ENCODE measurements around the gene F13A1. TPM values are rescaled to one million over a fixed set of nuclear protein-coding genes. Genes with fewer than 3 reads are reported as not detected.

Gene F13A1
- total RNA-seq, 4 donors from 2014 or later, result 134 to 529 (median 302) TPM

GRCh38 chr6:6293317-6293716 lies 27.1 kb downstream of the F13A1 start:
- no peak for DNase-seq (ENCODE audit: low spot score)
- no peak for TF ChIP-seq CTCF (IDR thresholded peaks at IDR 0.05)
- no peak for ATAC-seq (ENCODE audit: low FRiP score)

- DNase-seq (ENCODE audit: low spot score), result no peak
- TF ChIP-seq CTCF (IDR thresholded peaks at IDR 0.05), result no peak
- no peak for ATAC-seq (ENCODE audit: low FRiP score)
Measured at GRCh38 chr6:6287415-6287814, 33.0 kb downstream of the F13A1 start.

- ATAC-seq (ENCODE audit: low FRiP score), result no peak
Measured at GRCh38 chr6:6285679-6286078, 34.8 kb downstream of the F13A1 start.

GRCh38 chr6:6284221-6284966 lies 36.1 kb downstream of the F13A1 start:
- no peak for TF ChIP-seq CTCF (IDR thresholded peaks at IDR 0.05)
- ATAC-seq (ENCODE audit: low FRiP score) (no peak), DNase-seq (ENCODE audit: low spot score) (no peak)

More at GRCh38 chr6:6285679-6286078, 34.8 kb downstream of the F13A1 start:
- no peak for DNase-seq (ENCODE audit: low spot score)
- TF ChIP-seq CTCF (IDR thresholded peaks at IDR 0.05), result no peak

- no peak for TF ChIP-seq CTCF (IDR thresholded peaks at IDR 0.05)
- no peak for ATAC-seq (ENCODE audit: low FRiP score)
- no peak for DNase-seq (ENCODE audit: low spot score)
Measured at GRCh38 chr6:6283746-6284145, 36.7 kb downstream of the F13A1 start.

- DNase-seq (ENCODE audit: low spot score), result no peak
- TF ChIP-seq CTCF (IDR thresholded peaks at IDR 0.05), result no peak
- no peak for ATAC-seq (ENCODE audit: low FRiP score)
Measured at GRCh38 chr6:6282716-6283115, 37.7 kb downstream of the F13A1 start.

GRCh38 chr6:6277413-6277812 lies 43.0 kb downstream of the F13A1 start:
- ATAC-seq (ENCODE audit: low FRiP score), result peak; percentile 81
- no peak for DNase-seq (ENCODE audit: low spot score)
- TF ChIP-seq CTCF (IDR thresholded peaks at IDR 0.05), result no peak
